ENCODE data around the gene GPR18. TPM values are rescaled to one million over a fixed set of nuclear protein-coding genes. Genes with fewer than 3 reads are reported as not detected.
"Not testable (repeated sequence)": the region's sequence is repeated elsewhere in the genome, so short reads cannot be mapped to it uniquely, and the experiment has no call there.

GPR18 gene
- total and polyA plus RNA-seq, 11 donors: 0.04 to 1.1 (median 0.34) TPM; not detected in 8

DNA sequence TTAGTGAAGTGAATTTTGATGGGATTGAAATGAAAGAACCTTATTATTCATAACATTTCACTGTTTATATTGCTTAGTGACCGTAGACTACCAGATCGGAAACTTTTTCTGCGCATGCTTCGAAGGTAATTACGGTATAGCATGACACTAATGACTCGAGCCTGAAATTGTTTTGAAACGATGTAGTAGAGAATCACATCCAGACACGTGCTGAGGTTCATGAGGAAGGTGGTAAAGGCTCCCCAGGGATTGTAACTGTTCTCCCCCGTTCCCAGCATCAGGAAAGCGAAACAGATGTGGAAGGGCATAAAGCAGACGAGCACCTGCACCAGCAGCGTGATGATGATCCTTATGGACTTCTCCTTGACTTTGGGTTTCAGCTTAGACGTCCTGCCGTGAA is 3.3 kb downstream of the GPR18 start:
- 91 to 92% (median 92%) methylated on average over 14 of the region's 14 CpGs for WGBS, 4 donors
- TF ChIP-seq, protein P1, sequence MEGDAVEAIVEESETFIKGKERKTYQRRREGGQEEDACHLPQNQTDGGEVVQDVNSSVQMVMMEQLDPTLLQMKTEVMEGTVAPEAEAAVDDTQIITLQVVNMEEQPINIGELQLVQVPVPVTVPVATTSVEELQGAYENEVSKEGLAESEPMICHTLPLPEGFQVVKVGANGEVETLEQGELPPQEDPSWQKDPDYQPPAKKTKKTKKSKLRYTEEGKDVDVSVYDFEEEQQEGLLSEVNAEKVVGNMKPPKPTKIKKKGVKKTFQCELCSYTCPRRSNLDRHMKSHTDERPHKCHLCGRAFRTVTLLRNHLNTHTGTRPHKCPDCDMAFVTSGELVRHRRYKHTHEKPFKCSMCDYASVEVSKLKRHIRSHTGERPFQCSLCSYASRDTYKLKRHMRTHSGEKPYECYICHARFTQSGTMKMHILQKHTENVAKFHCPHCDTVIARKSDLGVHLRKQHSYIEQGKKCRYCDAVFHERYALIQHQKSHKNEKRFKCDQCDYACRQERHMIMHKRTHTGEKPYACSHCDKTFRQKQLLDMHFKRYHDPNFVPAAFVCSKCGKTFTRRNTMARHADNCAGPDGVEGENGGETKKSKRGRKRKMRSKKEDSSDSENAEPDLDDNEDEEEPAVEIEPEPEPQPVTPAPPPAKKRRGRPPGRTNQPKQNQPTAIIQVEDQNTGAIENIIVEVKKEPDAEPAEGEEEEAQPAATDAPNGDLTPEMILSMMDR (IDR thresholded peaks at IDR 0.05): no peak
- TF ChIP-seq POLR2A (IDR thresholded peaks at IDR 0.05): no peak
- Histone ChIP-seq H3K27me3 (no peaks in the 10 kb centered on the region), H3K27ac (no peak overlapping the region), H3K4me3 (no peak overlapping the region), H3K4me1 (peaks cover 0 to 55% (median 4%) of the 10 kb centered on the region in 12 donors), H3K9me3 (no peaks in the 10 kb centered on the region), H3K36me3 (peaks cover 0 to 26% (median 18%) of the 10 kb centered on the region in 9 donors)
- ATAC-seq (no peak), DNase-seq (no peak)
- intact Hi-C loops (cut with DNase I): no loop called here

DNA sequence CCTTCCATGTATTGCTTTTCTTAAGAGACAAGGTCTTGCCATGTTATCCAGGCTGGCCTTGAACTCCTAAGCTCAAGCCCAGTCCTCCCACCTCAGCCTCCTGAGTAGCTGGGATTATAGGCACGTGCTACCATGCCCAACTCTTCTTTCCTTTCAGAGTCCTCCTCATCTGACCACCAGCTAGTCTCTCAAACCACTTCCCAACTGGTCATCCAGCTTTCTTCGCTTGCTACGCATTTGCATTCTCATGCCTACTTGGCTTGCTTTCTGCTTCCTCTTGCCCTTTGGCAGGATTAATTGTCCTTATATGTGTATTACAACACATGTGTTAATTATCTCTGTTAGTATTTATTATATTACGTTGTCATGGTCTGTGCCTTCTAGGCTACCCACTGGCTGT is 6.3 kb downstream of the GPR18 start:
- H3K36me3 ChIP-seq: peaks cover 0 to 41% (median 23%) of the 10 kb centered on the region in 9 donors
- H3K4me1 ChIP-seq: peaks cover 0 to 27% (median 1%) of the 10 kb centered on the region in 12 donors
- DNase-seq: no peak
- intact Hi-C loops (cut with DNase I): no loop called here
- H3K27ac ChIP-seq: no peak overlapping the region
- no peak overlapping the region for H3K4me3 ChIP-seq
- TF ChIP-seq POLR2A (IDR thresholded peaks at IDR 0.05): no peak
- TF ChIP-seq, protein P1 (IDR thresholded peaks at IDR 0.05): no peak
- 86 to 96% (median 93%) methylated on average over 4 of the region's 4 CpGs for WGBS, 4 donors
- no peaks in the 10 kb centered on the region for H3K27me3 ChIP-seq
- peaks cover 0 to 4% (median 0%) of the 10 kb centered on the region in 12 donors for H3K9me3 ChIP-seq
- no peak for ATAC-seq

DNA sequence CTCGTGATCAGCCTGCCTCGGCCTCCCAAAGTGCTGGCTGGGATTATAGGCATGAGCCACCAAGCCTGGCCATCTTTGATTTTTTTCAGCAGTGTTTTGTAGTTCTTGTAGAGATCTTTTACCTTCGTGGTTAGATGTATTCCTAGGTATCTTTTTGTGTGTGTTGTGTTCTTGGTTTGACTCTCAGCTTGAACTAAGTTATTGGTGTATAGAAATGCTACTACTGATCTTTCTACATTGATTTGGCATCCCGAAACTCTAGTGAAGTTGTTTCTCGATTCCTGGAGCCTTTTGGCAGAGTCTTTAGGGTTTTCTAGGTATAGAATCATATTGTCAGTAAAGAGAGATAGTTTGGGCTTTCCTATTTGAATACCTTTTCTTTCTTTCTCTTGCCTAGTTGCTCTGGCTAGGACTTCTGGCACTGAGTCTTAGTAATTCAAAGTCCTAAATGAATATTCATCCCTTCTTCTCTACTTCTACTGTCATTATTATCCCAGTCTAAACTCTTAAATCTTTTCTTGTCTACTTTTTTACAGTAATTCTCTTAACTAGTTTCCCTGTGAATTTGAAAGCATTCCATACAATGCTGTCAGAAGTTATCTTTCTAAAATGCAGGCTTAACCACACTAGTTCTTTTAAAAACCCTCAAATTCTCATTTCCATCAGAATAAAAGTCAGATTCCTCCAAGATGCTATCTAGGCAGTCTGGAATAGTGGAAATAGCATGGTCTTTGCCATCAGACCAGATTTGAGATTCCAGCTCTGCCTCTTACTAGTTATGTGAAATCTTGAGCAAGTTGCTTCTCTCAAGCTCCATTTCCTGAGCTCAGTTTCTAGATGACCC is 7.0 kb downstream of the GPR18 start:
- peaks cover 0 to 4% (median 0%) of the 10 kb centered on the region in 12 donors for H3K9me3 ChIP-seq
- no peak for DNase-seq
- no peak overlapping the region for H3K4me3 ChIP-seq
- peaks cover 0 to 20% (median 0%) of the 10 kb centered on the region in 12 donors for H3K4me1 ChIP-seq
- intact Hi-C loops (cut with DNase I): no loop called here
- no peak for TF ChIP-seq POLR2A (IDR thresholded peaks at IDR 0.05)
- TF ChIP-seq, protein P1 (IDR thresholded peaks at IDR 0.05): no peak
- no peak overlapping the region for H3K27ac ChIP-seq
- peaks cover 0 to 44% (median 27%) of the 10 kb centered on the region in 9 donors for H3K36me3 ChIP-seq
- WGBS, 4 donors: 90 to 95% (median 94%) methylated on average over 5 of the region's 5 CpGs
- no peak for ATAC-seq
- no peaks in the 10 kb centered on the region for H3K27me3 ChIP-seq

DNA sequence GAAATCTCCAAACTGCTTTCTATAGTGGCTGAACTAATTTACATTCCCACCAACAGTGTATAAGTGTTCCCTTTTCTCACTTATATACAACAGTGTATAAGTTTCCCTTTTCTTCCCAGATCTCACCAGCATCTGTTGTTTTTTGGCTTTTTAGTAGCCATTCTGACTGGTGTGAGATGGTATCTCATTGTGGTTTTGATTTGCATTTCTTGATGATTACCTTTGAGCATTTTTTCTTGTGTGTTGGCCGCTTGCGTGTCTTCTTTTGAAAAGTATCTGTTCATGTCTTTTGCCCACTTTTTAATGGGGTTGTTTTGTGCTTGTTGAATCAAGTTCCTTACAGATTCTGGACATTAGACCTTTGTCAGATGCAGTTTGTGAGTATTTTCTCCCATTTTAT is 8.6 kb downstream of the GPR18 start:
- H3K9me3 ChIP-seq; H3K27me3 ChIP-seq; H3K4me3 ChIP-seq; DNase-seq; H3K27ac ChIP-seq; ATAC-seq; intact Hi-C loops (cut with DNase I): not testable (repeated sequence)
- Histone ChIP-seq H3K36me3 (peaks cover 0 to 47% (median 27%) of the 10 kb centered on the region in 9 donors), H3K4me1 (peaks cover 0 to 12% (median 0%) of the 10 kb centered on the region in 12 donors)
- WGBS, 4 donors: 93 to 99% (median 98%) methylated on average over 2 of the region's 2 CpGs

DNA sequence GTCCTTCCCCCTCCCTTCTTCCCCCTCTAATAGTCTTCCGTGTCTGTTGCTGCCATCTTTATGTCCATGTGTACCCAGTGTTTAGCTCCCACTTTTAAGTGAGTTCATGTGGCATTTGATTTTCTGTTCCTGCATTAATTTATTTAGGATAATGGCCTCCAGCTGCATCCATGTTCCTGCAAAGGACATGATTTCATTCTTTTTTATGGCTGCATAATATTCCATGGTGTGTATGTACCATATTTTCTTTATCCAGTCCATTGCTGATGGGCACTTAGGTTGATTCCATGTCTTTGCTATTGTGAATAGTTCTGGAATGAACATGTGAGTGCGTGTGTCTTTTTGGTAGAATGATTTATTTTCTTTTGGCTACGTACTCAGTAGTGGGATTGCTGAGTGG is 9.0 kb downstream of the GPR18 start:
- intact Hi-C loops (cut with DNase I): not testable (repeated sequence)

More for the DNA sequence above, 9.0 kb downstream of the GPR18 start:
- ATAC-seq, H3K9me3 ChIP-seq, H3K4me3 ChIP-seq, H3K27me3 ChIP-seq, DNase-seq, H3K27ac ChIP-seq: not testable (repeated sequence)
- Histone ChIP-seq H3K4me1 (peaks cover 0 to 12% (median 0%) of the 10 kb centered on the region in 12 donors), H3K36me3 (peaks cover 0 to 47% (median 30%) of the 10 kb centered on the region in 9 donors)
- WGBS, 4 donors: 96 to 100% (median 99%) methylated on average over 3 of the region's 3 CpGs
